ENCODE results near the gene TGM6. TPM values are rescaled to one million over a fixed set of nuclear protein-coding genes. Genes with fewer than 3 reads are reported as not detected.

The TGM6 gene
- polyA plus RNA-seq, 3 donors from 2014 or later: not detected

- Mint-ChIP-seq H3K27ac (peak overlapping the region in 3 of 6 donors; percentile 5 to 16 (median 6)), H3K27me3 (ENCODE audit: low read depth in 3 of 3) (no peaks in the 10 kb centered on the region), H3K36me3 (peaks cover 17 to 57% (median 41%) of the 10 kb centered on the region in 3 donors), H3K4me3 (no peak overlapping the region), H3K9me3 (no peaks in the 10 kb centered on the region), H3K4me1 (peaks cover 0 to 4% of the 10 kb centered on the region in 2 donors)
- DNase-seq: no peak
Measured at GRCh38 chr20:2459981-2460751, 79.5 kb downstream of the TGM6 start.

GRCh38 chr20:2460752-2461424 lies 80.2 kb downstream of the TGM6 start:
- H3K36me3 Mint-ChIP-seq: peaks cover 17 to 65% (median 48%) of the 10 kb centered on the region in 3 donors
- peaks cover 0 to 4% of the 10 kb centered on the region in 2 donors for H3K4me1 Mint-ChIP-seq
- peak overlapping the region in 1 of 6 donors; percentile 5 for H3K27ac Mint-ChIP-seq
- no peak for DNase-seq
- no peaks in the 10 kb centered on the region for H3K27me3 Mint-ChIP-seq (ENCODE audit: low read depth in 3 of 3)
- no peaks in the 10 kb centered on the region for H3K9me3 Mint-ChIP-seq
- no peak overlapping the region for H3K4me3 Mint-ChIP-seq

- H3K4me1 Mint-ChIP-seq: peaks cover 5 to 20% of the 10 kb centered on the region in 2 donors
- H3K27ac Mint-ChIP-seq: peak overlapping the region in 1 of 6 donors; percentile 34
- H3K9me3 Mint-ChIP-seq: no peaks in the 10 kb centered on the region
- H3K27me3 Mint-ChIP-seq (ENCODE audit: low read depth in 3 of 3): no peaks in the 10 kb centered on the region
- no peak for DNase-seq
- H3K36me3 Mint-ChIP-seq: peaks cover 23 to 78% (median 55%) of the 10 kb centered on the region in 3 donors
- H3K4me3 Mint-ChIP-seq: no peak overlapping the region
Measured at GRCh38 chr20:2462484-2462883, 81.8 kb downstream of the TGM6 start.

GRCh38 chr20:2463616-2464365 lies 83.1 kb downstream of the TGM6 start:
- no peaks in the 10 kb centered on the region for H3K27me3 Mint-ChIP-seq (ENCODE audit: low read depth in 3 of 3)
- H3K4me1 Mint-ChIP-seq: peaks cover 17 to 33% of the 10 kb centered on the region in 2 donors
- no peak for DNase-seq
- H3K4me3 Mint-ChIP-seq: no peak overlapping the region
- peaks cover 27 to 77% (median 54%) of the 10 kb centered on the region in 3 donors for H3K36me3 Mint-ChIP-seq
- peak overlapping the region in 1 of 6 donors; percentile 25 for H3K27ac Mint-ChIP-seq
- no peaks in the 10 kb centered on the region for H3K9me3 Mint-ChIP-seq

- no peak overlapping the region for H3K27ac Mint-ChIP-seq
- DNase-seq: no peak
- no peaks in the 10 kb centered on the region for H3K9me3 Mint-ChIP-seq
- no peak overlapping the region for H3K4me3 Mint-ChIP-seq
- peaks cover 24 to 70% (median 46%) of the 10 kb centered on the region in 3 donors for H3K36me3 Mint-ChIP-seq
- peaks cover 0 to 6% (median 2%) of the 10 kb centered on the region in 3 donors for H3K27me3 Mint-ChIP-seq (ENCODE audit: low read depth in 3 of 3)
- peaks cover 28 to 46% of the 10 kb centered on the region in 2 donors for H3K4me1 Mint-ChIP-seq
Measured at GRCh38 chr20:2465100-2465499, 84.4 kb downstream of the TGM6 start.

- H3K36me3 Mint-ChIP-seq: peaks cover 19 to 54% (median 28%) of the 10 kb centered on the region in 3 donors
- H3K27me3 Mint-ChIP-seq (ENCODE audit: low read depth in 3 of 3): peaks cover 7 to 15% (median 8%) of the 10 kb centered on the region in 3 donors
- peaks cover 39 to 69% of the 10 kb centered on the region in 2 donors for H3K4me1 Mint-ChIP-seq
- H3K27ac Mint-ChIP-seq: peak overlapping the region in 3 of 6 donors; percentile 5 to 57 (median 15)
- H3K9me3 Mint-ChIP-seq: no peaks in the 10 kb centered on the region
- no peak for DNase-seq
- H3K4me3 Mint-ChIP-seq: no peak overlapping the region
Measured at GRCh38 chr20:2467412-2467811, 86.7 kb downstream of the TGM6 start.

- peaks cover 39 to 70% of the 10 kb centered on the region in 2 donors for H3K4me1 Mint-ChIP-seq
- H3K27ac Mint-ChIP-seq: peak overlapping the region; percentile 70 to 99 (median 79)
- DNase-seq: no peak
- peaks cover 14 to 42% (median 22%) of the 10 kb centered on the region in 3 donors for H3K36me3 Mint-ChIP-seq
- peak overlapping the region; percentile 63 to 100 (median 99) for H3K4me3 Mint-ChIP-seq
- no peaks in the 10 kb centered on the region for H3K9me3 Mint-ChIP-seq
- H3K27me3 Mint-ChIP-seq (ENCODE audit: low read depth in 3 of 3): peaks cover 7 to 15% (median 8%) of the 10 kb centered on the region in 3 donors
Measured at GRCh38 chr20:2468581-2469407, 88.1 kb downstream of the TGM6 start.

- H3K4me1 Mint-ChIP-seq: peaks cover 39 to 70% of the 10 kb centered on the region in 2 donors
- H3K27ac Mint-ChIP-seq: peak overlapping the region; percentile 93 to 100 (median 98)
- H3K36me3 Mint-ChIP-seq: peaks cover 10 to 30% (median 17%) of the 10 kb centered on the region in 3 donors
- H3K4me3 Mint-ChIP-seq: peak overlapping the region; percentile 96 to 100 (median 99)
- peaks cover 7 to 15% (median 8%) of the 10 kb centered on the region in 3 donors for H3K27me3 Mint-ChIP-seq (ENCODE audit: low read depth in 3 of 3)
- DNase-seq: peak; percentile 56 to 71 (median 70)
- no peaks in the 10 kb centered on the region for H3K9me3 Mint-ChIP-seq
Measured at GRCh38 chr20:2469991-2470422, 89.3 kb downstream of the TGM6 start.

GRCh38 chr20:2470423-2471193 lies 89.9 kb downstream of the TGM6 start, which contains the start of gene SNRPB:
Gene SNRPB, minus strand, starts transcription at chr20:2470789. Its CDS starts 99 bp downstream, at chr20:2470690.
- peak; percentile 95 to 97 (median 96) for DNase-seq
- Mint-ChIP-seq H3K4me1 (peaks cover 39 to 69% of the 10 kb centered on the region in 2 donors), H3K27me3 (ENCODE audit: low read depth in 3 of 3) (peaks cover 7 to 15% (median 8%) of the 10 kb centered on the region in 3 donors), H3K27ac (peak within 1 kb of the TSS; percentile 93 to 100 (median 98)), H3K36me3 (peaks cover 10 to 24% (median 11%) of the 10 kb centered on the region in 3 donors), H3K4me3 (peak within 1 kb of the TSS; percentile 96 to 100 (median 99)), H3K9me3 (no peaks in the 10 kb centered on the region)

- peaks cover 7 to 15% (median 8%) of the 10 kb centered on the region in 3 donors for H3K27me3 Mint-ChIP-seq (ENCODE audit: low read depth in 3 of 3)
- no peak overlapping the region for H3K27ac Mint-ChIP-seq
- H3K4me1 Mint-ChIP-seq: peaks cover 25 to 40% of the 10 kb centered on the region in 2 donors
- H3K36me3 Mint-ChIP-seq: peaks cover 3 to 9% (median 3%) of the 10 kb centered on the region in 3 donors
- no peak for DNase-seq
- H3K4me3 Mint-ChIP-seq: no peak overlapping the region
- no peaks in the 10 kb centered on the region for H3K9me3 Mint-ChIP-seq
Measured at GRCh38 chr20:2473516-2473915, 92.8 kb downstream of the TGM6 start.

GRCh38 chr20:2475850-2476741 lies 95.4 kb downstream of the TGM6 start:
- DNase-seq: no peak
- H3K27ac Mint-ChIP-seq: no peak overlapping the region
- H3K36me3 Mint-ChIP-seq: peaks cover 7 to 22% (median 20%) of the 10 kb centered on the region in 3 donors
- peaks cover 0 to under 1% (median under 1%) of the 10 kb centered on the region in 3 donors for H3K27me3 Mint-ChIP-seq (ENCODE audit: low read depth in 3 of 3)
- H3K4me1 Mint-ChIP-seq: peaks cover 2 to 14% of the 10 kb centered on the region in 2 donors
- H3K4me3 Mint-ChIP-seq: no peak overlapping the region
- H3K9me3 Mint-ChIP-seq: no peaks in the 10 kb centered on the region

Data from immature natural killer cell (primary cell).